HG02798 (cell line): ENCODE measurements around the gene DGKE.

Source experiments
- ATAC-seq: cut with Tn5 transposase; IDR thresholded peaks from one replicate; pipeline ENCODE4 v1.9.1; 2021; ENCODE audit warnings: mild to moderate bottlenecking; ENCODE audit not compliant: unreplicated experiment, poor library complexity

The DGKE gene

DNA sequence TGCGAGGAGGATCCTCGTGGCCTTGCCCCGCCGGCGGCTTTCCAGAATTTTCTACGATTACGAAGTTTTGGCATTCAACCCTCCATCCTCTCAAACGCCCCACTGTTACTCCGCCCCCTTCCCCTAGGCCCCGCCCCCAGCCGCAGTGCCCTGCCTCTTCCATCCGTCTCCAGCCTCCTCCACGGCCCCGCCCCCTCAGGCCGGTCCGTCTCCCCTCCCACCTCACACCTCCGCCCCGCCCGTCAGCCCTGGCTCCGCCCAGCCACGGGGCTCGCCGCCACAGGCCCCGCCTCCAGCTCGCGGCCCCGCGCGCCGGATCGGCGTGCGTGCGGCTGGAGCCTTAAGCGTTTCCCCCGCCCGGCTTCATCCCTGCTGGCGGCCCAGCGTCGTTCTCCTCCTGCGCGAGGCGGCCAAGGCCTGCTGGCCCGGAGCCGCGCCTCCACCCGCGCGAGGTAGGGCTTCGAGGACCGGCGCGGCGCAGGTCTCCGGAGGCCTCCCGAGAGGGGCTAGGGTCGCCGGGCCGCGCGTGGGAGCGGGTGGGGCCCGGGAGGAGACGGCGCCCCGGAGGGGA lies at the start of gene DGKE, which contains the start of gene C17orf67:
TSS of gene DGKE (plus strand) at position 343 of the 571 bp plus-strand sequence. CDS start 645 bp downstream, outside the sequence.
TSS of gene C17orf67 (minus strand) at position 112 of the 571 bp plus-strand sequence. CDS start 18,110 bp downstream, outside the sequence.
- peak; percentile 81 for ATAC-seq

DNA sequence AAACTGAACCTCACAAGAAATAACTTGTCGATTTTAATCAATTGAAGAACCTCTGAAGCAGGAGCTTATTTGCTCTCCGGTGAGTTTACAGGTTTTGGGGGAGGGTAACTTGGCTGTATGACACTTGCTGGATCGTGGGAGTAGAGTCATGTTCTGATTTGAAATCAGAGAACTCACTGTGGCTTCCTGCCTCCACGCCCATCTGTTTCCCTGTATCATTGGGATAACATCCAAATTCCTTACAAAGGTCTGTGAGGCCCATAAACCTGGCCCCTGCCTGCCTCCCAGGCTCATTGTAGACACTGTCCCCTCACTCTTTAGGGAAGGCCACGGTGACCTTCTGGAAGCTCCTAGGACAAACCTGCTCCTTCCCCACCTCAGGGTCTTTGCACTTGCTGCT lies 48.5 kb upstream of the DGKE start:
- no peak for ATAC-seq

DNA sequence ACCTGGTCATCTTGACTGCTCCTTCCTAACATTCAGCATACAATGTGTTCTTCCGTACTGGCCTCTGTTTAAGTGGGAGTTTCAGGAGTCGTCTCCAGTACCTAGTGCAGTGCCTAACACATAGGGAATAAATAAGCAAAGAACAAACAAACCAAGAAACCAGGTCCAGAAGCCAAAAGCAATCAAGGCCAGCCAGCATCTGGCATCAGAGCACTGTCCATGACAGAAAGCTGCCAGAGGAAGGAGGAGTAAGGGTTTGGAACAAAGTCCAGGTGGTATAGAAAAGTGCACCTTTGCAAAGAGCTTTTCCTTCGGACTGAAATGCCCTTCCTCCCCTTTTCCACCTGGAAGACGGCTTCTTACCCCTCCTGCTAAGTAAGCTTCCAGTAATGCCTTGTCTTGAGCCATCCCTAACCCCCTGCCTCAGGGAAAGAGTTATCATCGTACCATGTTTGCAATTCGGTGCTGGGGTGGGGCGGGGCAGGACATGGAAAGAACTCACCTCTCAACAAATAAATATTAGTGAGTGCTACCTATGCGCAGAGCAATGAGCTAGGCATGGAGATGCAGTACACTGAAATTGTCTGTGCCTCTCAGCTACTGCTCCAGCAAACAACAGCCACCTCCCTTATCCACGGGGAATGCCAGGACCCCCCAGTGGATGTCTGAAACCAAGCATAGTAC lies 47.8 kb upstream of the DGKE start:
- no peak for ATAC-seq

DNA sequence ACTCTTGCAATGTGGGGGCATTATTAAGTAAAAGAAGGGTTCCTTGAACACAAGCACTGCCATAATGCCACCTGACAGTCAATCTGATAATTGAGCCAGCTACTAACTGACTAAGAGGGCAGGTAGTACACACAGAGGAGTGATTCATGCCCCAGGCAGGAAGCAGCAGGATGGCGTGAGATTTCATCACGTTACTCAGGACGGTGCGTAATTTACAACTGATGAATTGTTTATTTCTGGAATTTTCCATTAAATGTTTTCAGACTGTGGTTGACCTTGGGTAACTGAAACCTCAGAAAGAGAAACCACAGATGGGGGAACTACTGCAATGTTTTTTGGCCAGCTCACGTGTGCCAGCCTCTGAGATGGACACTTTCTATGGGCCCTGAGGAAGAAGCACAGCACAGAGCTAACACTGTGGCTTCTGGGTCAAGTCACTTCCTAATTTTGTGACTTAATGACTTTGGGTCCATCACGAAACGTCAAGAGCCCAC lies 46.9 kb upstream of the DGKE start:
- ATAC-seq = peak; percentile 76

DNA sequence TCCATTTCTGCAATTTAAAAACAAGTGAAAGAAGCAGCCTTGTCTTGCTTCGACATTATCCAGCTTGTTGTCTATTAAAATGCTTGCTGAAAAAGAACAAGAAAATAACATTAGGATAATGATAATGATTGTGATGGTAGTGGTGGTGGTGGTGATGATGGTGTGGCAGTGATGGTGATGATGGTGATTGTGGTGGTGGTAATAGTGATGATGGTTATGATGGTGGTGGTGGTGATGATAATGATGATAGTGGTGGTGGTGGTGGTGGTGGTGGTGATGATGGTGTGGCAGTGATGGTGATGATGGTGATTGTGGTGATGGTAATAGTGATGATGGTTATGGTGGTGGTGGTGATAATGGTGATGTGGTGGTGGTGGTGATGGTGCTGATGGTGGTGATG lies 41.7 kb upstream of the DGKE start:
- ATAC-seq = no peak

DNA sequence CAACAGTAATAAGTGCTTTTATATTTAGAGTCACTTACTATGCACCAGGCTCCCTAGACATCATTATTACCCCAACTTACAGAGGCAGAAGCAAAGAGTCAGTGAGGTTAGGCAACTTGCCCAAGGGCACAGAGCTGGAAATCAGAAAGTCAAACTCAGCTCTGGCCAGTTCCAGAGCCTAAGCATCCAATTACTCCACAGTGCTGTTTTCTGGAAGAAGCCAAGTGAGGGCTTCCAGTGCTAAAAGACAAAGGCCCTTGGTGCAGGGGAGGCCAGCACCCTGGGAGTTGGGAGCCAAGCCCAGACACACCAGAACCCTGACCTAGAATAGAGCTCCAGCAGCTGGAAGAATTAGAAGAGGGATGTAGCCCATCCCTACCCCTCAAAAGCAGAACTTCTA lies 40.4 kb upstream of the DGKE start:
- ATAC-seq = no peak

DNA sequence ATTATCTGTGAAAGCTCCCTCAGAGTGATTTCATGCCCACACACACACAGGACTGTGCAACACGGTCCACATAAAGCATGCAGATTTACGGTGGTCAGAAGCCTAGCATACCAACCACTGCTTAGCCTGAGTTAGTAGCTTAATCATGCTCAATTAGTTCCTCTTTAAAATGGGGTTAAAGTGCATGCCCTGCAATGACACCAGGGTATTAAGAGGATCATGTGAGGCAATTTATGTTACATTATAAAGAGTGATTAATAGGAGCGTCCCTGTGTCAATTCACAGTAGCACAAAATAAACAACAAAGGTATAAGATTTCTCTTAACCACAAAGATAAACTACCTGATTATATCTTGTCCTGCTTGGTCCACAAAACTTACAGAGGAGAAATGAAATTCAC lies 40.0 kb upstream of the DGKE start:
- no peak for ATAC-seq

DNA sequence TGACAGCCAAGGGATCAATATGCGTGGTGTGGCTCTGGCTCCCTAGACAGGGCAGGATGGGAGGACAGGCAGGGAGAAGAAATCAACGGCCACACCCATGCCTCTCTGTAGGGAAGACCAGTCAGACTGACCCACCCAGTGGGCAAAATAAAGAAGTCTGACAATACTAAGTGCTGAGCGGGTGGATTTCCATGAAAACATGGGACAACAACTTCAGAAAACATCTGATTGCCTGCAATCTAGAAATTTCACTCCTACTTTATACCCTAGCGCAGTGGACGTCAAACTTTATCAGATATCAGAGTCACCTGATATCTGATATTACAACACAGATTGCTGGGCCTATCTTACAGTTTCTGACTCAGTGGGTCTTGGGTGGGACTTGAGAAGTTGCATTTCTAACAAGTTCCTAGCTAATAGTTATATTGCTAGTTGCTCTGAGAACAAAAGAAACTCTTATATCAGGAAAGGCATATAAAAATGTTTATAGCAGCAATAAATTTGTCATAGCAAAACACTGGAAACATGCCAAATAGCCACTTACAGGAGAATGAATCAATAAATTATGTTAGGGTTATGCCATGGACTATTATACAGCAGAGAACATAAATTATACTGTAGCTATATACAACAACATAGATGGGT lies 38.6 kb upstream of the DGKE start:
- ATAC-seq = no peak

DNA sequence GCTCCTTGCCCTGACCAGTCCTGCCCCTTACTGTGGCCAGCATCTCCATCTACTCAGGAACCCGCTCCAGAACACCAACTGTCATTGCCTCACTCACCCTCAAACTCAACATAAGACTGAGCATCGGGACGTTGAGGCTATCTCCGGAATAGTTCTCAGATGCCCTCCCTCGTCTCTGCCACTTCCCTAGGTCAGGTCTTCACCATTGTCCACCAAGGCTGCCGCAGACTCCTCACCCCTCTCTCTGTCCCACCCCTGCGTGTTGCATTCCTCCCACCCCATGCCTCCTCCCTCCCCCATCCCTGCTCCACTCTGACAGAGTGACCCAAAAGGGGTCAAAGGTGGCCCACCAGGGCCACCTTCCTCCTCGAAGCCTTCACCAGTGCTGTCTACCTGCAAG lies 37.4 kb upstream of the DGKE start:
- no peak for ATAC-seq

DNA sequence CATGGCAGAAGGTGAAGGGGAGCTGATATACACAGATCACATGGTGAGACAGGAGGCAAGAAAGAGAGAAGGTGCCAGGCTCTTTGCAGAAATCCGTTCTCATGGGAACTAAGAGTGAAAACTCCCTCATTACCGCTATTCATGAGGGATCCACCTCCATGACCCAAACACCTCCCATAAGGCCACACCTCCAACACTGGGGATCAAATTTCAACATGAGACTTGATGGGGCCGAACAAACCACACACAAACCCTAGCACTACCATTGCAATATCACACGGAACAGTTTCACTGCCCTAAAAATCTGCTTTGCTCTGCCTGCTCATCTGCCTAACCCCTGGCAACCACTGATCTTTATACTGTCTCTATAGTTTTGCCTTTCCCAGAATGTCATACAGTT lies 35.0 kb upstream of the DGKE start:
- no peak for ATAC-seq

DNA sequence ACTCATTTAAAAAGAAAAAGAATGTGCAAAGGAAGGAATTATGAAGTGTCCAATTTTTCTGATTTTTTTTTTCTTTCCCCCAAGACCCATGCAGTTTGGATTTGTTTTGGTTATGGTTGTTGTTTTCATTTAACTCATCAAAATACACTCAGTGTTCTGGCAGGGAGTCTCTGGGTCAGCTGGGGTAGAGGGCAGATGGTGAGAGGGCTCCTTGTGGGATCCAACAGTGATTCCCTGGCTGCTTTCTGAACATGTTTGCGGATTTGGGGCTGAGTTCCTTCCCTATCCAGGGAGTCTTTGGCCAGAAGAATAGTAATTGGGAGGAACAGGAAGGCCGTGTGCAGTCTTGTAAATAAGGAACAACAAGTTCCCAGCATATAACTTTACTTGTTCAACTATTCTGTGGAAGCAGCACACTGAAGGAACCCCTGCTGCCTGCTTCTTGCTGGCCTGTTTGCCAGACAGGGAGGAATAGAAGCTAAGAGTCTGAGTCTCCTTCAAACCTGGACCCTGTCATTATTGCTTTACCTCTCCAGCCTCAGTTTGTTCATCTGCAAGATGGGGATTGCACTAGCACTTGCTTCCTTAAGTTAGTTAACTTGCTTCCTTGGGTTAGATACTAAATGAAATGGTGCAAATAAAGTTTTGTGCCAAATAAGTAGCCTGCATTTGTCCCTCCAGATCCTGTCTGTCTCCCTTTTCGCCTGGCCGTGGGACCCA lies 32.3 kb upstream of the DGKE start:
- ATAC-seq = no peak

DNA sequence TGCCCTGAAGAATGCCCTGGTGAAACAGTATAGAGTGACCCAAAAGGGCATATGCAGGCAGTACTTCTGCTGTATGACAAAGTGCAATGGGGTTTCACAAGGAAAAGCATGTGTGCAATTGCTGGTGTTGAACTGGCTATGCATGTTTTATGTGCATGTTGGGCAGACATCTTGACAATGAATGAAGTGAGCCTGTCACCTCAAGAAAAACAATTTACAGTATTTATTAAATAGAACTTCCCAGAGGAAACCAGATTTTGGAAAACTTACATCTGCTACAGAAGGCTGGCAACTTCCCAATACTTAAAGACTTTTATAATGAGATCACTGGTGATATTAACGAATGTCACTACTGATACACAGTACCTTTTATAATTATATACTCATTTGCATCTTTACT lies 30.9 kb upstream of the DGKE start:
- ATAC-seq = no peak

DNA sequence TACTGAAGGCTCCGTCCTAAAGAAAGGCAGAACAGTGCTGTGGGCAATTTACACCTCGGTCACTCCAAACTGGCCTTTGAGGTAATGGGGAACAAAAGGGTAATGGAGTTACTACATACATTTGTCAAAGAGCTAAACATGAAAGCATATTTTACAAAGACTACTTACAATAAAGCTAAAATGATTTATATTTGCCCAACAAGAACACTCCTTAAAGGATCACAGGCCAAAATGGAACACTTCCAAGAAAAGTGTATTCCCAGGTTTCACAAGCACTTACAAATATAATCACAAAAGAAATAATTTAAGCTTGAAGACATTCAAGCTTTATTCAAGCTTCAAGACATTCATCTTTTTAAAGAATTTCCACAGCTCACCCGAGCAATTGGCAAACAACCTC lies 29.5 kb upstream of the DGKE start:
- no peak for ATAC-seq

DNA sequence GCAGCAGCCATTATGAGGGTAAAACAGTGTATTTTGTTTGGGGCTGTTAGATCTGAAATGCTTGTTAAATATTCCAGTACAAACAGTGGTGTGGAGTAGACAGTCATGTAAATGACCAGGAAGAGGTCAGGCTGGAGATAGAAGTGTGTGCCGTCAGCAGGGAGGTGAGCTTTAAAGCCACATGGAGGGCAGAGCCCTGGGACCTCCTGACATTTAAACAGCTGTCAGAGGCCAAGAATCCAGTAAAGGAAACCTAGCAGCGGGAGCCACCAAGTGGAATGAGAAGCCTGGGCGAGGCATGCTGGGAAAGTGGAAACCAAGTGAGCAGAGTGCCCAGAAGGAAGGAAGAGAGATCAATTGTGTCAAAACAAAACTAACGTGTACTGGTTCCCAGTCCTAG lies 27.0 kb upstream of the DGKE start:
- no peak for ATAC-seq

DNA sequence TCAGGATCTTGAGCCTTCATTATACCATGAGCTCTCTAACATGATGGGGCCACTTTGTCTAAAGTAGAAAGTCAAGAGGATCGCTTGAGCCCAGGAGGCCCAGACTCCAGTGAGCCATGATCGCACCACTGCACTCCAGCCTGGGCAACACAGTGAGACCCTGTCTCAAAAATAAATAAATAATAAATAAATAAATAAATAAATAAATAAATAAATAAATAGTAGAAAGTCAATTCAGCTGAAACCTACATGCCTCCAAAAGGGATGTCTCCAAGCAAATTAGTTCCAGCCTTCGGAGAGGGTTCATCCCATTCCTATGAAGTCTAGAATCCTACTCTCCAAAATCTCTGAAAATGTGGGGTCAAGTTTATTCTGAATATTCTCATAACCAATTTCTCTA lies 26.2 kb upstream of the DGKE start:
- ATAC-seq = no peak

DNA sequence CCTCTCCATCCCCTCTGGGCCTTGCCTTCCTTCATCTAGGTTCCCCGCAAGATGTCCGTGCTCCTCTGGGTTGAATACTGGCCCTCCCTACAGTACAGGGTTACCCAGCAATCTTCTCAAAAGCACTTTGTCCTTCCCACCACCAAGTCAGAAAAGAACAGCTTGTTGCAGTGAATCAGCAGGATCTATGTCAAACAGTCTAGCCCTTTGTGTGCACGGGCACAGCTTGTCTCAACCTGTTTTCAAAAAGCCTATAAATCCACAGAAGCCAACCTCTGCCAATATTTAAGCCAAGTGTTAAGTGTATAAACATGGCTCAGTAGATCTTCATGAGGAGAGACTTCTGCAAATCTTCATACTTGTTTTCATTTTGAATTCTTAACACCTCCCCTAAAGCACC lies 25.4 kb upstream of the DGKE start:
- no peak for ATAC-seq

DNA sequence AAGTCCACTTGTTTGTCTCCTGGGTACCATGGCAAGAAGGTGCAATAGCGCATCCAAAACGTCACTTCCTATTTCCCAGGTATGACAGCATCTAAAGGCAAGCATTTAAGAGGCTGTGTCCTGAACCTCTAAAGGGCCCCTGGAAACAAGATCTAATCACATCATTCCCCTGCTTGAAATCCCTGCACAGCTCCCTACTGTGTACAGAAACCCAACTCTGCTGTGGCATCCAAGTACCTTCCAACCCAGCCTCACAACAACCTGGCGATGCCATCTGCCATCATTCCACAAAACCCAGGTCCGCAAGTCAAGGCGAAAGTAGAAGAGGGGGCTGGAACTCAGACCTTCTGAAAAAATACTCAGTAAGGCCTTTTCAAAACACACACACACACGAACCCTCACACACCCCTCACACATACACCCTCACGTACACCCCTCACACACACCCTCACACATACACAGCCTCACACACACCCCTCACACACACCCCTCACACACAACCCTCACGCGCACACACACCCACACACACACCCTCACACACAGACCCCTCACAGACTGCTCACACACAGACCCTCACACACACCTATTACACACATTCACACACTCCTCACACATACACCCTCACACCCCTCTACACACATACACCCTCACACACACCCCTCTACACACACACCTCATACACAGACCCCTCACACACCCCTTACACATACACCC lies 24.7 kb upstream of the DGKE start:
- ATAC-seq = no peak

DNA sequence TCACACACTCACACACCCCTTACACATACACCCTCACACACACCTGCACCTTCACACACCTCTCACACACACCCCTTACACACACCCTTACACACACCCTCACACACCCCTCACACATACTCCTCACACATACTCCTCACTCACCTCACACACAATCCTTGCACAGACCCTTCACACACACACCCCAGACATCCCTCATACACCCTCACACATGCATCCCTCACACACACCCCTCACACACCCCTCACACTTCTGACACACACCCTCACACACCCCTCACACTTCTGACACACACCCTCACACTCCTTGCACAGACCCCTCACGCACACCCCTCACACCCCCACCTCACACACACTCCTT lies 24.2 kb upstream of the DGKE start:
- no peak for ATAC-seq

DNA sequence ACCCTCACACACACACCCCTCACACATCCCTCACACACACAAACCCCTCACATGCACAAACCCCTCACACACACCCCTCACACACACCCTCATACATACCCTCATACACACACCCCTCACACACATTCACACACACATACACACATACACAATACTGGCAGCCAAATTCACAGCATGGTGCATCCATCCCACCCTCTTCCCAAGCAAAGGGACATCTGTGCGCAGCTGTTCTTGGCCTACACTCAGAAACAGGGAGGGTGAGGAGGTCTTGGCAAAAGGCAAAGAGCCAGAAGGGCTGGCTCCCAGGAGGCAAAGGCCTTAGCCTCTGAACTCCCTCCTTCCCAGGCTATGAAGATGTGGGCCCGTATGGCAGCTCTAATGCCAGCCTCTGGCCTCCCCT lies 23.6 kb upstream of the DGKE start:
- ATAC-seq = no peak
